ENCODE data around the gene CIPC. TPM values are rescaled to one million over a fixed set of nuclear protein-coding genes. Genes with fewer than 3 reads are reported as not detected.

CIPC gene
- total RNA-seq, 1 experiment from 2014 or later, result 12.0 TPM

GRCh38 chr14:77102154-77102553, 4.1 kb downstream of the CIPC start:
- no peak for DNase-seq (ENCODE audit: low read depth)

GRCh38 chr14:77103475-77103874, 5.4 kb downstream of the CIPC start:
- no peak for DNase-seq (ENCODE audit: low read depth)

- DNase-seq (ENCODE audit: low read depth), result no peak
These were observed 5.9 kb downstream of the CIPC start for GRCh38 chr14:77103951-77104350.

- no peak for DNase-seq (ENCODE audit: low read depth)
These were observed 6.3 kb downstream of the CIPC start for GRCh38 chr14:77104393-77104792.

- no peak for DNase-seq (ENCODE audit: low read depth)
These were observed 7.3 kb downstream of the CIPC start for GRCh38 chr14:77105145-77105939.

- no peak for DNase-seq (ENCODE audit: low read depth)
These were observed 8.6 kb downstream of the CIPC start for GRCh38 chr14:77106666-77107065.

GRCh38 chr14:77107228-77107627, 9.2 kb downstream of the CIPC start:
- DNase-seq (ENCODE audit: low read depth), result no peak

- DNase-seq (ENCODE audit: low read depth), result no peak
These were observed 10.7 kb downstream of the CIPC start for GRCh38 chr14:77108753-77109152.

GRCh38 chr14:77109656-77110055, 11.6 kb downstream of the CIPC start:
- DNase-seq (ENCODE audit: low read depth), result no peak

- no peak for DNase-seq (ENCODE audit: low read depth)
These were observed 12.2 kb downstream of the CIPC start for GRCh38 chr14:77110286-77110685.

- no peak for DNase-seq (ENCODE audit: low read depth)
These were observed 13.0 kb downstream of the CIPC start for GRCh38 chr14:77111021-77111420.

GRCh38 chr14:77113644-77114043, 15.6 kb downstream of the CIPC start:
- DNase-seq (ENCODE audit: low read depth), result no peak

GRCh38 chr14:77114609-77115008, 16.6 kb downstream of the CIPC start:
- DNase-seq (ENCODE audit: low read depth), result no peak

GRCh38 chr14:77116172-77116817, 18.2 kb downstream of the CIPC start:
- DNase-seq (ENCODE audit: low read depth), result no peak

- DNase-seq (ENCODE audit: low read depth), result no peak
These were observed 21.8 kb downstream of the CIPC start for GRCh38 chr14:77119851-77120250.

GRCh38 chr14:77120771-77121743, 23.0 kb downstream of the CIPC start:
- no peak for DNase-seq (ENCODE audit: low read depth)

- DNase-seq (ENCODE audit: low read depth), result no peak
These were observed 24.6 kb downstream of the CIPC start for GRCh38 chr14:77122526-77123125.

- no peak for DNase-seq (ENCODE audit: low read depth)
These were observed 25.6 kb downstream of the CIPC start for GRCh38 chr14:77123381-77124325.

- DNase-seq (ENCODE audit: low read depth), result peak; percentile 11
These were observed 26.6 kb downstream of the CIPC start for GRCh38 chr14:77124345-77125280.
